PC-9 (cell line): ENCODE results near the gene PPP1R9B. TPM values are rescaled to one million over a fixed set of nuclear protein-coding genes. Genes with fewer than 3 reads are reported as not detected.

Experiments used
- BruUV-seq: library from RNA; stranded (reverse); fragments of 400-500 nt; replicated peaks from 2 replicates; lab custom pipeline; 2021; lab: Mats Ljungman, UMichigan
- CTCF ChIA-PET: fragments of 300-600 bp; sonication (Branson Sonifier 250); formaldehyde crosslinking; loops from one replicate; lab custom pipeline; 2022; ENCODE audit warnings: antibody characterized with exemption; lab: Charles Lee
- POLR2A ChIA-PET: fragments of 300-600 bp; sonication (Branson Sonifier 250); formaldehyde crosslinking; loops from one replicate; lab custom pipeline; 2022; ENCODE audit warnings: antibody characterized with exemption; ENCODE audit not compliant: unreplicated experiment; lab: Charles Lee
- DNase-seq, 2 experiments: peaks; one replicate each; pipeline versions ENCODE4 v3.0.0 to v3.0.0-alpha.2; 2015 to 2022; ENCODE audit warnings: mixed read lengths in 1 of 2
- H2AFZ ChIP-seq: fragments of 200-600 bp; sonication (generic); 2 replicates; pipeline ENCODE4 v1.8.1; 2017; ENCODE audit warnings: antibody characterized with exemption
- H3F3A ChIP-seq: fragments of 200-600 bp; sonication (generic); 2 replicates; pipeline ENCODE4 v1.8.1; 2017; ENCODE audit warnings: antibody characterized with exemption, mild to moderate bottlenecking, low read depth; ENCODE audit not compliant: insufficient read depth
- H3K27ac ChIP-seq: fragments of 200-600 bp; sonication (generic); 2 replicates; pipeline ENCODE4 v1.6.1; 2016; ENCODE audit warnings: mixed run types
- H3K27me3 ChIP-seq: fragments of 200-600 bp; sonication (generic); 2 replicates; pipeline ENCODE4 v1.6.1; 2016; ENCODE audit warnings: low read depth, mixed run types; ENCODE audit not compliant: insufficient read depth
- H3K36me3 ChIP-seq: fragments of 200-600 bp; sonication (generic); 2 replicates; pipeline ENCODE4 v1.6.1; 2016; ENCODE audit warnings: low read depth, mixed run types
- H3K4me1 ChIP-seq: fragments of 200-600 bp; sonication (generic); replicated peaks from 2 replicates; pipeline ENCODE4 v1.6.1; 2016; ENCODE audit warnings: mixed run types; ENCODE audit not compliant: insufficient read depth
- H3K4me2 ChIP-seq: fragments of 200-600 bp; sonication (generic); 2 replicates; pipeline ENCODE4 v1.6.1; 2017; ENCODE audit warnings: mixed run types
- H3K4me3 ChIP-seq: fragments of 200-600 bp; sonication (generic); 2 replicates; pipeline ENCODE4 v1.6.1; 2016; ENCODE audit warnings: mixed run types
- H3K79me2 ChIP-seq: fragments of 200-600 bp; sonication (generic); 2 replicates; pipeline ENCODE4 v1.6.1; 2017; ENCODE audit warnings: low read depth, mixed run types
- H3K9me2 ChIP-seq: fragments of 200-600 bp; sonication (generic); 2 replicates; pipeline ENCODE4 v1.8.1; 2017; ENCODE audit warnings: mild to moderate bottlenecking; ENCODE audit not compliant: insufficient read depth
- H3K9me3 ChIP-seq: fragments of 200-600 bp; sonication (generic); 2 replicates; pipeline ENCODE4 v1.8.1; 2016; ENCODE audit warnings: low read depth; ENCODE audit not compliant: insufficient read depth
- H4K20me1 ChIP-seq: fragments of 200-600 bp; sonication (generic); 2 replicates; pipeline ENCODE4 v1.8.1; 2017; ENCODE audit not compliant: insufficient read depth
- CTCF ChIP-seq: fragments of 200-600 bp; sonication (generic); conservative IDR thresholded peaks from 2 replicates; pipeline ENCODE4 v1.6.1; 2017; ENCODE audit warnings: mixed run types, antibody characterized with exemption, mild to moderate bottlenecking, moderate library complexity
- EZH2 ChIP-seq: fragments of 200-600 bp; sonication (generic); IDR thresholded peaks from 2 replicates; pipeline ENCODE4 v1.8.0; 2017; ENCODE audit warnings: antibody characterized with exemption, low read depth
- intact Hi-C: fragments of 100-400 bp; cut with micrococcal nuclease; formaldehyde crosslinking; loops from one replicate; pipeline ENCODE4 v1.10.0; 2022; ENCODE audit not compliant: unreplicated experiment
- total RNA-seq: library from RNA; stranded (reverse); gene quantifications from 2 replicates; pipeline ENCODE4 v1.2.3, GENCODE V29; 2021

PPP1R9B gene
- total RNA-seq, 1 experiment from 2014 or later, result 35.8 TPM

GRCh38 chr17:50188921-50189549 lies 38.6 kb upstream of the PPP1R9B start:
- Histone ChIP-seq H3F3A (no peaks in the 10 kb centered on the region), H3K4me2 (no peak overlapping the region), H3K36me3 (no peaks in the 10 kb centered on the region), H3K9me2 (no peaks in the 10 kb centered on the region), H3K79me2 (no peaks in the 10 kb centered on the region), H4K20me1 (no peaks in the 10 kb centered on the region), H3K4me3 (no peak overlapping the region), H3K27me3 (no peaks in the 10 kb centered on the region), H2AFZ (no peak overlapping the region), H3K4me1 (peaks cover 11% of the 10 kb centered on the region), H3K9me3 (no peaks in the 10 kb centered on the region), H3K27ac (no peak overlapping the region)
- POLR2A ChIA-PET, result no interaction called here
- CTCF ChIA-PET, result no interaction called here
- DNase-seq, result no peak
- TF ChIP-seq CTCF, result no peak
- no peak for TF ChIP-seq EZH2
- BruUV-seq, result no TSS peak
- intact Hi-C loops, result no loop called here

GRCh38 chr17:50188531-50188920 lies 38.0 kb upstream of the PPP1R9B start:
- Histone ChIP-seq H3K4me2 (no peak overlapping the region), H3K4me1 (peaks cover 14% of the 10 kb centered on the region), H3K4me3 (no peak overlapping the region), H3K27me3 (no peaks in the 10 kb centered on the region), H3K27ac (no peak overlapping the region), H4K20me1 (no peaks in the 10 kb centered on the region), H3K9me2 (no peaks in the 10 kb centered on the region), H2AFZ (no peak overlapping the region), H3K79me2 (no peaks in the 10 kb centered on the region), H3K9me3 (no peaks in the 10 kb centered on the region), H3K36me3 (no peaks in the 10 kb centered on the region), H3F3A (no peaks in the 10 kb centered on the region)
- CTCF ChIA-PET, result no interaction called here
- POLR2A ChIA-PET, result no interaction called here
- TF ChIP-seq CTCF (no peak), EZH2 (no peak)
- BruUV-seq, result no TSS peak
- intact Hi-C loops, result no loop called here
- no peak for DNase-seq

- no peaks in the 10 kb centered on the region for H3K27me3 ChIP-seq
Observed at GRCh38 chr17:50187751-50188530, 37.5 kb upstream of the PPP1R9B start.

More at GRCh38 chr17:50187751-50188530, 37.5 kb upstream of the PPP1R9B start:
- ChIA-PET POLR2A (no interaction called here), CTCF (no interaction called here)
- TF ChIP-seq CTCF (no peak), EZH2 (no peak)
- Histone ChIP-seq H3K27ac (no peak overlapping the region), H2AFZ (no peak overlapping the region), H3K79me2 (no peaks in the 10 kb centered on the region), H4K20me1 (no peaks in the 10 kb centered on the region), H3K36me3 (no peaks in the 10 kb centered on the region), H3K4me1 (peaks cover 14% of the 10 kb centered on the region), H3K9me3 (no peaks in the 10 kb centered on the region), H3K4me2 (no peak overlapping the region), H3F3A (no peaks in the 10 kb centered on the region), H3K4me3 (no peak overlapping the region), H3K9me2 (no peaks in the 10 kb centered on the region)
- BruUV-seq, result no TSS peak
- intact Hi-C loops, result no loop called here
- no peak for DNase-seq
